ENCODE data around the gene MLX.

Gene MLX

DNA sequence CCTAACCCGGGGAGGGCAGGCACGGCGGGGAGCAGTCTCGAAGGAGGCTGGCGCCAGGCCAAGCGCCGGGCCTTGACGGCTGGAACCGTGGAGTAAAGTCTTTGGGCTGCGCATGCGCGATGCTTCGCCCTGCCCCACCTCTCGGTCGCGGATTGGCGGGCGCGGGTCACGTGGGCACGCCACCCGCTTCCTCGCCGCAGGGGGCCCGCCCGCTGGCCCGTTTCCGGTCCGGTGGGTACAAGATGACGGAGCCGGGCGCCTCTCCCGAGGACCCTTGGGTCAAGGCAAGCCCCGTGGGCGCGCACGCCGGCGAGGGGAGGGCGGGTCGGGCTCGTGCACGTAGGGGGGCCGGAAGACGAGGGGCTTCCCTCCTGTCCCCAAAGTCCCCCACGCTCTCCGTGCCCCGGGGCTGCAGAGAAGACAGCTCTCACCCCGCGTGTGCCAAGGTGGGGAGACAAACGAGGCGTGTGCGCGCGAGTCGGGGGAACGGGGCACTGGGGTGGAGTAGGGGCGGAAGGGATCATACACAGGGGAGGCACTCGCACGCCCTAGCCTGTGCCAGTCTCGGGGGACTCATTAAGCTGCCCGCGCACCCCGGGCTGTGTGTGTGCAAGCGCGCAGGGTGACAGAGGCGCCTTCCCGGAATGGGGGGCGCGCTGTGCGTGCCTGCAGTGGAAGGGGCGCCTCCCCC lies at the start of gene MLX:
TSS of gene MLX (plus strand) at position 218 of the 691 bp plus-strand sequence. CDS start at position 243, 25 bp downstream.
- no peak for TF ChIP-seq CTCF (IDR thresholded peaks at IDR 0.05; ENCODE audit: borderline replicate concordance, insufficient read depth, low read depth, low read length)
- peak within 1 kb of the TSS; percentile 82 for H3K4me3 ChIP-seq (ENCODE audit: low read depth, low read length)

DNA sequence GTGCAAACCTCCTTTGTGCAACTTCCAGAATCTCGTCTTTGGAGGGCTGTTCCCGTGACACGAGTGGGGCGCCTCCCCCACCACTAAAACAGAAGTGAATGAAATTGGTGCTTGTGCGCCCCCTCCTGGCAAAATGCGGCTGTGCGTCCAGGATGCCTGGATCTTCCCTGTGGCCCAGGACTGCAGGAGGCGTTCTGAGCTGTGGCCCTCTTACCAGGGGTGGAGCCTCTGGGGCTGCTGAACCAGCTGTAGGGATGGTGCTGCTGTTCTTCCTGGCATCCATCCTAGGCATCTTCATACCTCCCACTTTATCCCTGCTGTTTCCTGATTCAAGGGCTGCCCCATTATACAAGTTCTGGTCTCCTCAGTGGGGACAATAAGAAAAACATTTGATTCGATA lies 49.4 kb upstream of the MLX start:
- peak; percentile 88 for TF ChIP-seq CTCF (IDR thresholded peaks at IDR 0.05; ENCODE audit: borderline replicate concordance, insufficient read depth, low read depth, low read length)
- no peak overlapping the region for H3K4me3 ChIP-seq (ENCODE audit: low read depth, low read length)

DNA sequence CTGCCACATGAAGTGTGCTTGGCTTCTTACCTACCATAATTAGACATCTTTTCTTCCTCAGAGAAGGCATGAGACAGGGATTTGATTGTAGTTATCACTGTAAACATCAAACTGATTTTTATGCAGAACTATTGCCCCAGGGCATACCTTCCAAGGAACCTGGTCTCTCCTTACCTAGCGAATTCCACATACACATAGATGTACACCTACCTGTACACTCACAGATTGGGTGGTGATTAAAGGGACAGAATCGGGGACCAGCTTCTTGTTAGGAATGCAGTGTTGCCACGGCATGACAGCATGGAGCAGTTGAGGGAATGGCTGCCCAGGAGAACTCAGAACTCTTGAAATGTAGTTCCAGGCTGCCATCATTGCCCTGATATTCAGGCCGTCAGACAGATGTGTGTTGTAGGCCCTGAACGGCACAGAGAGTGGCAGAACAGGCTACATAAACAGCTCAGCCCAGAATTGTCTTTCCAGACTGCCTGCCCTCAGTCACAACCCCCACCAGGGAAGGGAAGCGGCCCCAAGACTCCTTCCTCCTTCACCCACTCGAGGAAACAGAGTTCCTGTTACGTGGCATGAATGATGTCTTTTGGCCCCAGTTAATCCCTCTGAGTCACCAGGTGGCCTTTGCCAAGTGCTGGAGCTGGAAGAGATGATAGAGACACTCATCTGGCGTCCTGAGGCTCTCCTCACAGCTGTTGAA lies 48.7 kb upstream of the MLX start:
- no peak for TF ChIP-seq CTCF (IDR thresholded peaks at IDR 0.05; ENCODE audit: borderline replicate concordance, insufficient read depth, low read depth, low read length)

DNA sequence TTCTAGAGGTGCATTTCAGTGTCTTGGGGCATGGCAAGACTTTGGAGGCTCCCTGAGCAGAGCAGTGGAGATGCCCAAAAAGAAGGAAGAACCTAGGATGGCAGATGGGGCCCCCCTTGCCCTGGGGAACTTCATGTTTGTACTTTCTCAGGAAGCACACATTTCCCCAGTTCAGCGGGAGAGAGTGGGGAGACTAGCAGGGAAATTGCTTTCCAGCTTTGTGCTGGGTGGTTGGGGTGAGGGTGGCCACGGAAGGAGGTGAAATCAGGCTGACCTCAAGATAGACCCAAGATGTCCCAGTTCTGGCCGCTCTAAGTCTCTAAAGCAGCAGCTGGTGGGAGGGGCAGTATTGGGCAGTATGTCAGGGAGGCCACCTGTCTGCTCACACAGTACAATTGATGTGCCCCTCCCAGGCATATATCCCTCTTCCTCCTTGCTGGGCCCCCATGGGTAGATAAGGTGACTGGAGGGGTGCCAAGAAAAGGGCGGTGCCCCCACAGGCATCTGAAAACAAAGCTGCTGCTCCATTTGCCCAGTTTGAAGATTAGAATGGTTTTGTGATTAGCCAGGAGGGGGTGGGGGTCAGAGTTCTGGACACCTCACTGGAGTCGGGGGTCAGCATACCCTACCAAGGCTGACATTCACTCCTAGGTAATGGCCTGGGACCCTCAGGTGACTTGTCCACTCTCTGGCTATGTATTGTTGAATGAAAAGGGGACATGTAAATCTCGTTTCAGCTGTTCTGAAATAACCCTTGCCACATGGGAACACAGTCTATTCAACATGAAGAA lies 48.0 kb upstream of the MLX start:
- no peak overlapping the region for H3K4me3 ChIP-seq (ENCODE audit: low read depth, low read length)
- TF ChIP-seq CTCF (IDR thresholded peaks at IDR 0.05; ENCODE audit: borderline replicate concordance, insufficient read depth, low read depth, low read length): no peak

More for the DNA sequence above, 48.7 kb upstream of the MLX start:
- no peak overlapping the region for H3K4me3 ChIP-seq (ENCODE audit: low read depth, low read length)

- no peak overlapping the region for H3K4me3 ChIP-seq (ENCODE audit: low read depth, low read length)
- TF ChIP-seq CTCF (IDR thresholded peaks at IDR 0.05; ENCODE audit: borderline replicate concordance, insufficient read depth, low read depth, low read length): no peak
Measured at GRCh38 chr17:42519546-42520491, 47.1 kb upstream of the MLX start.

- H3K4me3 ChIP-seq (ENCODE audit: low read depth, low read length): no peak overlapping the region
- peak; percentile 32; the same call in 1 of the 2 replicates for TF ChIP-seq CTCF (IDR thresholded peaks at IDR 0.05; ENCODE audit: borderline replicate concordance, insufficient read depth, low read depth, low read length)
Measured at GRCh38 chr17:42520540-42520951, 46.4 kb upstream of the MLX start.

Data from GM12875 (cell line).